Gastrocnemius medialis (tissue), 4 donors: ENCODE data around the gene MCRIP2. TPM values are rescaled to one million over a fixed set of nuclear protein-coding genes. Genes with fewer than 3 reads are reported as not detected.
A peak's percentile ranks its signal among the peaks of the same experiment; 100 is the strongest.

Source experiments
- ATAC-seq, 2 donors: fragments of 150-250 bp; one replicate each; pipeline ENCODE4 v1.9.1; 2016
- DNase-seq, 2 donors: peaks; one replicate each; pipeline ENCODE4 v3.0.0-alpha.2; 2019
- H3K27ac ChIP-seq, 4 donors: fragments of 200-600 bp; sonication (generic); 1 replicate in 1 of 4; 2 replicates in 3 of 4; pipeline ENCODE4 v1.5.1; 2016 to 2018; ENCODE audit warnings: mild to moderate bottlenecking in 2 of 4, moderate library complexity in 1 of 4
- H3K27me3 ChIP-seq, 3 donors: fragments of 200-600 bp; sonication (generic) in 2 of 3; 1 replicate in 1 of 3; 2 replicates in 2 of 3; pipeline versions ENCODE4 v1.5.1 to v1.6.0; 2016 to 2019; ENCODE audit warnings: mild to moderate bottlenecking in 1 of 3, moderate library complexity in 1 of 3
- H3K36me3 ChIP-seq, 2 donors: fragments of 200-600 bp; sonication (generic) in 1 of 2; one replicate each; pipeline ENCODE4 v1.5.1; 2017 to 2018
- H3K4me1 ChIP-seq, 2 donors: fragments of 200-600 bp; sonication (generic) in 1 of 2; one replicate each; pipeline ENCODE4 v1.5.1; 2016 to 2017; ENCODE audit warnings: mild to moderate bottlenecking in 2 of 2
- H3K4me3 ChIP-seq, 4 donors: fragments of 200-600 bp; sonication (generic) in 3 of 4; 1 replicate in 1 of 4; 2 replicates in 3 of 4; pipeline ENCODE4 v1.5.1; 2016 to 2019; ENCODE audit warnings: mild to moderate bottlenecking in 2 of 4
- H3K9me3 ChIP-seq, 3 donors: fragments of 200-600 bp; sonication (generic) in 2 of 3; 1 replicate in 1 of 3; 2 replicates in 2 of 3; pipeline ENCODE4 v1.5.1; 2016 to 2019
- CTCF ChIP-seq, 5 experiments: fragments of 450-650 bp in 3 of 5; fragments of 200-600 bp in 2 of 5; sonication (generic) in 2 of 5; IDR thresholded peaks in 4 of 5; conservative IDR thresholded peaks in 1 of 5; 1 replicate in 4 of 5; 2 replicates in 1 of 5; pipeline ENCODE4 v1.5.1; 2016 to 2019; ENCODE audit warnings: antibody characterized with exemption in 5 of 5, mild to moderate bottlenecking in 3 of 5, moderate library complexity in 3 of 5
- POLR2A ChIP-seq, 2 donors: fragments of 450-650 bp; IDR thresholded peaks; one replicate each; pipeline ENCODE4 v1.6.1; 2017; ENCODE audit warnings: antibody characterized with exemption in 2 of 2, mild to moderate bottlenecking in 2 of 2, moderate library complexity in 2 of 2
- in situ Hi-C, 4 donors: fragments of 200-750 bp; cut with MboI; loops; one replicate each; pipeline versions ENCODE4 v1.15.0 to v1.8.0; 2017; ENCODE audit warnings: low sequenced_read_pairs in 4 of 4
- intact Hi-C: fragments of 100-400 bp; cut with DNase I; formaldehyde crosslinking; loops from one replicate; pipeline ENCODE4 v1.15.1; 2023; ENCODE audit warnings: low total_unique reads
- total RNA-seq, 4 donors: library from RNA; depleted of rRNA; stranded (reverse); fragments of >200 nt; gene quantifications; one replicate each; pipeline versions ENCODE4 v1.1.0 to v1.2.3, GENCODE V29; 2016

Gene MCRIP2
- total RNA-seq, 4 donors from 2014 or later, result 59.6 to 155 (median 114) TPM

GRCh38 chr16:672851-673250, 31.2 kb downstream of the MCRIP2 start:
- Histone ChIP-seq H3K4me1 (peaks cover 7 to 13% of the 10 kb centered on the region in 2 donors), H3K27ac (no peak overlapping the region), H3K27me3 (no peaks in the 10 kb centered on the region), H3K36me3 (peaks cover 0 to 46% of the 10 kb centered on the region in 2 donors), H3K4me3 (no peak overlapping the region), H3K9me3 (no peaks in the 10 kb centered on the region)
- intact Hi-C loops (no loop called here), in situ Hi-C loops (no loop called here)
- DNase-seq (no peak), ATAC-seq (no peak)
- TF ChIP-seq CTCF (IDR thresholded peaks at IDR 0.05 in 4 of 5, conservative IDR thresholded peaks at IDR 0.05 in 1 of 5) (no peak), POLR2A (IDR thresholded peaks at IDR 0.05) (no peak)

- DNase-seq, result no peak
- no peak for TF ChIP-seq POLR2A (IDR thresholded peaks at IDR 0.05)
- intact Hi-C loops (no loop called here), in situ Hi-C loops (no loop called here)
- Histone ChIP-seq H3K27ac (no peak overlapping the region), H3K9me3 (no peaks in the 10 kb centered on the region), H3K36me3 (peaks cover 0 to 46% of the 10 kb centered on the region in 2 donors), H3K4me3 (no peak overlapping the region), H3K4me1 (peaks cover 7 to 11% of the 10 kb centered on the region in 2 donors), H3K27me3 (no peaks in the 10 kb centered on the region)
- no peak for ATAC-seq
These were observed 31.9 kb downstream of the MCRIP2 start for GRCh38 chr16:673399-673991.

GRCh38 chr16:674214-674881, 32.7 kb downstream of the MCRIP2 start:
- ATAC-seq (no peak), DNase-seq (no peak)
- Histone ChIP-seq H3K27ac (no peak overlapping the region), H3K4me1 (peaks cover 0 to 7% of the 10 kb centered on the region in 2 donors), H3K36me3 (peaks cover 0 to 44% of the 10 kb centered on the region in 2 donors), H3K9me3 (no peaks in the 10 kb centered on the region), H3K4me3 (no peak overlapping the region), H3K27me3 (no peaks in the 10 kb centered on the region)
- intact Hi-C loops, result no loop called here
- no peak for TF ChIP-seq CTCF (IDR thresholded peaks at IDR 0.05 in 4 of 5, conservative IDR thresholded peaks at IDR 0.05 in 1 of 5)
- TF ChIP-seq POLR2A (IDR thresholded peaks at IDR 0.05), result no peak
- in situ Hi-C loops, result no loop called here

- ATAC-seq (no peak), DNase-seq (no peak)
- H3K36me3 ChIP-seq, result peaks cover 0 to 35% of the 10 kb centered on the region in 2 donors
- H3K9me3 ChIP-seq, result no peaks in the 10 kb centered on the region
- peak within 1 kb of the TSS in 3 of 4 donors; percentile 21 to 34 (median 24) for H3K4me3 ChIP-seq
- no peaks in the 10 kb centered on the region for H3K27me3 ChIP-seq
- intact Hi-C loops (no loop called here), in situ Hi-C loops (no loop called here)
- H3K27ac ChIP-seq, result no peak within 1 kb of the TSS
- TF ChIP-seq POLR2A (IDR thresholded peaks at IDR 0.05), result no peak
- no peak for TF ChIP-seq CTCF (IDR thresholded peaks at IDR 0.05 in 4 of 5, conservative IDR thresholded peaks at IDR 0.05 in 1 of 5)
- peaks cover 0 to 8% of the 10 kb centered on the region in 2 donors for H3K4me1 ChIP-seq
These were observed 33.6 kb downstream of the MCRIP2 start, which contains the start of gene RHBDL1 for GRCh38 chr16:674968-675883. Gene RHBDL1 (plus strand): TSS chr16:675671. CDS start chr16:675791, 120 bp downstream.
